NOMO-1 treated with dmso at 0.1 percent for 144 hours (cell line): ENCODE results near the gene PKN1.

ENCODE experiments used
- DNase-seq: peaks from one replicate; lab custom pipeline; 2025; ENCODE audit not compliant: unreplicated experiment; lab: John Stamatoyannopoulos, UW

PKN1 gene

GRCh38 chr19:14510311-14511228, 77.5 kb downstream of the PKN1 start:
- DNase-seq = peak; percentile 57

- no peak for DNase-seq
Observed at GRCh38 chr19:14511229-14511593, 78.1 kb downstream of the PKN1 start.

- DNase-seq = no peak
Observed at GRCh38 chr19:14512406-14512961, 79.4 kb downstream of the PKN1 start.

GRCh38 chr19:14514215-14514863, 81.2 kb downstream of the PKN1 start:
- DNase-seq = no peak

GRCh38 chr19:14515501-14516047, 82.5 kb downstream of the PKN1 start:
- no peak for DNase-seq

- no peak for DNase-seq
Observed at GRCh38 chr19:14516048-14516534, 83.0 kb downstream of the PKN1 start.

- no peak for DNase-seq
Observed at GRCh38 chr19:14516746-14517438, 83.8 kb downstream of the PKN1 start.

GRCh38 chr19:14517446-14517839, 84.3 kb downstream of the PKN1 start:
- no peak for DNase-seq

- DNase-seq = peak; percentile 64
Observed at GRCh38 chr19:14517840-14518505, 84.9 kb downstream of the PKN1 start, which contains the start of gene DNAJB1. Gene DNAJB1 (minus strand): TSS chr19:14518397. CDS start chr19:14518349, 48 bp downstream.

GRCh38 chr19:14519245-14519859, 86.2 kb downstream of the PKN1 start:
- no peak for DNase-seq

GRCh38 chr19:14519860-14520407, 86.8 kb downstream of the PKN1 start:
- no peak for DNase-seq

- no peak for DNase-seq
Observed at GRCh38 chr19:14520543-14520942, 87.4 kb downstream of the PKN1 start.
